SU-DHL-6 (cell line): Measurements from ENCODE around the gene CDKL5.

Source experiments
- H2AFZ ChIP-seq: fragments of 200-600 bp; sonication (generic); 2 replicates; pipeline ENCODE4 v1.6.1; 2014; ENCODE audit warnings: low read depth, mild to moderate bottlenecking, moderate library complexity, mixed read lengths, antibody characterized with exemption, low read length; ENCODE audit not compliant: severe bottlenecking
- H3F3A ChIP-seq: fragments of 200-600 bp; shearing (Covaris generic); 2 replicates; pipeline ENCODE4 v1.6.0; 2016; ENCODE audit warnings: antibody characterized with exemption, mild to moderate bottlenecking; ENCODE audit not compliant: insufficient read depth
- H3K27ac ChIP-seq: fragments of 200-600 bp; sonication (generic); 2 replicates; pipeline ENCODE4 v1.5.1; 2016; ENCODE audit warnings: low read depth, mild to moderate bottlenecking, low read length, moderate library complexity, mixed read lengths
- H3K27me3 ChIP-seq: fragments of 200-600 bp; sonication (generic), shearing (Covaris generic); 2 replicates; pipeline ENCODE4 v1.6.0; 2014; ENCODE audit warnings: mild to moderate bottlenecking, low read length
- H3K36me3 ChIP-seq: fragments of 200-600 bp; sonication (generic); 2 replicates; pipeline ENCODE4 v1.6.1; 2014; ENCODE audit warnings: mild to moderate bottlenecking, low read length, mixed read lengths
- H3K4me2 ChIP-seq: fragments of 300-600, 200-600 bp; shearing (Covaris generic), sonication (generic); 2 replicates; pipeline ENCODE4 v1.6.0; 2014; ENCODE audit warnings: low read length, low read depth, mild to moderate bottlenecking; ENCODE audit not compliant: poor library complexity, severe bottlenecking
- H3K4me3 ChIP-seq: fragments of 200-600 bp; sonication (generic); 2 replicates; pipeline ENCODE4 v1.5.1; 2014; ENCODE audit warnings: antibody characterized with exemption, low read length, mild to moderate bottlenecking, mixed read lengths; ENCODE audit not compliant: insufficient read depth, poor library complexity, severe bottlenecking
- H3K79me2 ChIP-seq: fragments of 200-600 bp; sonication (generic); 2 replicates; pipeline ENCODE4 v1.6.1; 2014; ENCODE audit warnings: mild to moderate bottlenecking, low read length, moderate library complexity; ENCODE audit not compliant: insufficient read depth
- H3K9ac ChIP-seq: fragments of 200-600 bp; sonication (generic); 2 replicates; pipeline ENCODE4 v1.7.0; 2014; ENCODE audit warnings: mild to moderate bottlenecking, low read length
- H3K9me2 ChIP-seq: fragments of 200-600 bp; sonication (generic); replicated peaks from 2 replicates; pipeline ENCODE4 v1.6.1; 2014; ENCODE audit warnings: low read length; ENCODE audit not compliant: insufficient read depth
- H3K9me3 ChIP-seq: fragments of 200-600 bp; sonication (generic); 2 replicates; pipeline ENCODE4 v1.6.1; 2014; ENCODE audit warnings: low read length, mixed read lengths; ENCODE audit not compliant: insufficient read depth
- H4K20me1 ChIP-seq: fragments of 200-600 bp; sonication (generic); 2 replicates; pipeline ENCODE4 v1.6.1; 2014; ENCODE audit warnings: low read depth, mild to moderate bottlenecking, antibody characterized with exemption, low read length, moderate library complexity, mixed read lengths
- CTCF ChIP-seq: fragments of 200-600 bp; sonication (generic); IDR thresholded peaks from one replicate; pipeline ENCODE4 v1.5.1; 2017; ENCODE audit warnings: antibody characterized with exemption, mild to moderate bottlenecking, low read length, moderate library complexity; ENCODE audit not compliant: insufficient read depth, poor library complexity, severe bottlenecking
- EZH2phosphoT487 ChIP-seq: fragments of 200-600 bp; sonication (generic), shearing (Covaris generic); conservative IDR thresholded peaks from 2 replicates; pipeline ENCODE4 v1.6.1; 2018; ENCODE audit warnings: mild to moderate bottlenecking, antibody characterized with exemption, low read length, moderate library complexity, mixed read lengths

CDKL5 gene

DNA sequence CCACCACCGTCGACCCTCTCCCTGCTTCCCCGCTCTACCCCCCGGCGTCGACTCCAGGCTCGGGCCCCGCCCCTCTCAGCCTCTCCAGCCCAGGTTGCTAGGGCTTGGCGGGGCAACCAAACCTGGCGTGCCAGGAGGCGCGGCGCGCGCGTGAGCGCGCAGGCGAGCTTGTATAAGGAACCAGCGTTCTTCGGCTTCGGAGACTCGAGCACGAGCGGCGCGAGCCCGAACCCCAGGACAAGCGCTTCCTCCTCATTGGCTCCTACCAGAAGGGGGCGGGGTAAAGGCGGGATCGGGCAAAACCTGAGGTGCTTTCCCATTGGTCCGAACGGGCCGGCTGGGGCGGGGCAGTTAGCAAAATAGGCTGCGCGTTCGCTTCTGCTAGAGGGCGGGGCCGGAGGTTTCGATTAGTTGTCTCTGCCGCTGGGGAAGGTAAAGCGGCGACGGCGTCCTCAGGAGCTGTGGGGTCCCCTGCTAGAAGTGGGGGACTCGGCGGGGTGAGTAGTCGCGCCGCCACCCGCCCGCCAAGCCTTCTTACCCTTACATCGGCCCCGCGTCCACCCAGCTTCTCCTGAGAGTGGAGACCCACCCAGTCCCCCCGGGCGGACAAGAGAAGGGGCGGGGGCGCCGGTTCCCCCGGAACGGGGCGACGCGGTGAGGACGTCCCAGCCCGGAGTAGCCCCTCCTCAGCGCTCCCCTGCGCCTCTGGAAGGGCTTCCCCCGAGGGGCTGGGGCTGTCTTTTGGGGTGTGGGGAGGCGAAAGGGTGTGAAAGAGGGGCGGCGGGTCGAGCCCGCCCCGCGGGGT, at the start of gene CDKL5:
TSS of gene CDKL5 (plus strand) at position 410 of the 805 bp plus-strand sequence. CDS start 81,489 bp downstream, outside the sequence.
- no peaks in the 10 kb centered on the region for H3K9me3 ChIP-seq
- TF ChIP-seq CTCF = no peak
- no peak for TF ChIP-seq EZH2phosphoT487
- no peak within 1 kb of the TSS for H3K27ac ChIP-seq
- no peaks in the 10 kb centered on the region for H4K20me1 ChIP-seq
- peak within 1 kb of the TSS; percentile 59 for H3K4me3 ChIP-seq
- H3K79me2 ChIP-seq = no peaks in the 10 kb centered on the region
- H3K9me2 ChIP-seq = no peaks in the 10 kb centered on the region
- H2AFZ ChIP-seq = peak within 1 kb of the TSS; percentile 94
- H3K36me3 ChIP-seq = no peaks in the 10 kb centered on the region
- no peaks in the 10 kb centered on the region; the same call in 1 of the 2 replicates for H3F3A ChIP-seq
- H3K9ac ChIP-seq = peak within 1 kb of the TSS; percentile 59
- no peaks in the 10 kb centered on the region for H3K27me3 ChIP-seq
- peak within 1 kb of the TSS; percentile 80 for H3K4me2 ChIP-seq

GRCh38 chrX:18377796-18378195, 47.6 kb upstream of the CDKL5 start:
- peak; percentile 12 for TF ChIP-seq CTCF
- TF ChIP-seq EZH2phosphoT487 = no peak
- H4K20me1 ChIP-seq = no peaks in the 10 kb centered on the region
- no peak overlapping the region for H3K4me3 ChIP-seq
- H2AFZ ChIP-seq = no peak overlapping the region
- no peaks in the 10 kb centered on the region for H3K79me2 ChIP-seq
- H3K27ac ChIP-seq = no peak overlapping the region
- no peaks in the 10 kb centered on the region for H3F3A ChIP-seq
- H3K36me3 ChIP-seq = no peaks in the 10 kb centered on the region
- no peak overlapping the region for H3K4me2 ChIP-seq
- no peaks in the 10 kb centered on the region for H3K9me3 ChIP-seq
- H3K9me2 ChIP-seq = no peaks in the 10 kb centered on the region
- no peak overlapping the region for H3K9ac ChIP-seq
- no peaks in the 10 kb centered on the region for H3K27me3 ChIP-seq

DNA sequence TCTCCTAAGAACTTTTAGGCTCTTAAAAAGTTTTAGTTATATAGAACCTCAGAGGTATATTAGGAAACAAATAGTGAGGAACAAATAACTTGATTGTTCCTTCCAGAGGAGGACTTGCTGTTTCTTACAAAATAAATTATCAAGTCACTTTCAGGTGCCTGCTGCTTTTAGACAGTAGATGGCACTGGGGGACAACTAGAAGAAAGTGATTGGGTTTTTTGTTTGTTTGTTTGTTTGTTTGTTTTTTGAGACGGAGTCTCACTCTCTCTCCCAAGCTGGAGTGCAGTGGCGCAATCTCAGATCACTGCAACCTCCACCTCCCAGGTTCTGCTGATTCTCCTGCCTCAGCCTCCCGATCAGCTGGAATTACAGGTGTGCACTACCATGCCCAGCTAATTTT, 35.4 kb upstream of the CDKL5 start:
- Histone ChIP-seq H3K27me3 (no peaks in the 10 kb centered on the region), H3K36me3 (no peaks in the 10 kb centered on the region), H4K20me1 (no peaks in the 10 kb centered on the region), H3F3A (no peaks in the 10 kb centered on the region), H3K9me3 (no peaks in the 10 kb centered on the region), H2AFZ (no peak overlapping the region), H3K79me2 (no peaks in the 10 kb centered on the region), H3K4me3 (no peak overlapping the region), H3K9me2 (no peaks in the 10 kb centered on the region), H3K9ac (no peak overlapping the region), H3K27ac (no peak overlapping the region), H3K4me2 (no peak overlapping the region)
- no peak for TF ChIP-seq EZH2phosphoT487
- TF ChIP-seq CTCF = no peak
